Central memory CD8-positive, alpha-beta T cell (primary cell): ENCODE measurements around the gene PPIL1.

ENCODE experiments used
- ATAC-seq: fragments of 150-1000 bp; cut with Tn5 transposase; replicated peaks from 2 replicates; pipeline ENCODE4 v1.10.0; 2022; ENCODE audit warnings: mild to moderate bottlenecking, moderate FRiP score, moderate number of reproducible peaks; ENCODE audit not compliant: poor library complexity, severe bottlenecking; ENCODE audit errors: extremely low read depth
- DNase-seq, 2 donors: peaks; one replicate each; pipeline ENCODE4 v3.0.0; 2021; ENCODE audit warnings: low spot score in 2 of 2
- H3K27ac Mint-ChIP-seq: one replicate; pipeline ENCODE4 v1.8.0; 2022; ENCODE audit warnings: low read depth, mild to moderate bottlenecking, moderate library complexity, mixed read lengths
- H3K27me3 Mint-ChIP-seq: one replicate; pipeline ENCODE4 v1.8.0; 2022; ENCODE audit warnings: mixed read lengths
- H3K36me3 Mint-ChIP-seq: one replicate; pipeline ENCODE4 v1.8.0; 2022; ENCODE audit warnings: mild to moderate bottlenecking, moderate library complexity, mixed read lengths; ENCODE audit not compliant: insufficient read depth
- H3K4me1 Mint-ChIP-seq: one replicate; pipeline ENCODE4 v1.8.0; 2022; ENCODE audit warnings: mixed read lengths
- H3K4me3 Mint-ChIP-seq: one replicate; pipeline ENCODE4 v1.8.0; 2022; ENCODE audit warnings: mild to moderate bottlenecking, moderate library complexity, mixed read lengths
- H3K9me3 Mint-ChIP-seq: one replicate; pipeline ENCODE4 v1.8.0; 2022; ENCODE audit warnings: mixed read lengths

PPIL1 gene

GRCh38 chr6:36860126-36860525 is 14.5 kb downstream of the PPIL1 start:
- no peak for DNase-seq
- H3K4me3 Mint-ChIP-seq = no peak overlapping the region
- no peaks in the 10 kb centered on the region for H3K9me3 Mint-ChIP-seq
- ATAC-seq = no peak
- H3K4me1 Mint-ChIP-seq = peaks cover 21% of the 10 kb centered on the region
- H3K27me3 Mint-ChIP-seq = no peaks in the 10 kb centered on the region
- peaks cover 20% of the 10 kb centered on the region for H3K36me3 Mint-ChIP-seq
- H3K27ac Mint-ChIP-seq = no peak overlapping the region

- Mint-ChIP-seq H3K36me3 (peaks cover 16% of the 10 kb centered on the region), H3K4me1 (peaks cover 9% of the 10 kb centered on the region), H3K27me3 (no peaks in the 10 kb centered on the region), H3K27ac (no peak overlapping the region), H3K9me3 (no peaks in the 10 kb centered on the region), H3K4me3 (no peak overlapping the region)
- ATAC-seq (no peak), DNase-seq (no peak)
These were observed 16.1 kb downstream of the PPIL1 start for GRCh38 chr6:36858407-36858981.

- H3K4me1 Mint-ChIP-seq = no peaks in the 10 kb centered on the region
- ATAC-seq (no peak), DNase-seq (no peak)
- H3K36me3 Mint-ChIP-seq = peaks cover 16% of the 10 kb centered on the region
- H3K27ac Mint-ChIP-seq = no peak overlapping the region
- H3K9me3 Mint-ChIP-seq = no peaks in the 10 kb centered on the region
- H3K4me3 Mint-ChIP-seq = no peak overlapping the region
- no peaks in the 10 kb centered on the region for H3K27me3 Mint-ChIP-seq
These were observed 17.3 kb downstream of the PPIL1 start for GRCh38 chr6:36857325-36857724.

GRCh38 chr6:36856277-36856676 is 18.3 kb downstream of the PPIL1 start:
- Mint-ChIP-seq H3K9me3 (no peaks in the 10 kb centered on the region), H3K27ac (no peak overlapping the region), H3K4me3 (no peak overlapping the region), H3K27me3 (no peaks in the 10 kb centered on the region), H3K36me3 (peaks cover 17% of the 10 kb centered on the region), H3K4me1 (no peaks in the 10 kb centered on the region)
- DNase-seq = no peak
- ATAC-seq = no peak

- Mint-ChIP-seq H3K27me3 (no peaks in the 10 kb centered on the region), H3K4me3 (no peak overlapping the region), H3K4me1 (no peaks in the 10 kb centered on the region), H3K36me3 (peaks cover 18% of the 10 kb centered on the region), H3K27ac (no peak overlapping the region), H3K9me3 (no peaks in the 10 kb centered on the region)
- no peak for DNase-seq
- ATAC-seq = no peak
These were observed 18.9 kb downstream of the PPIL1 start for GRCh38 chr6:36855750-36856149.

GRCh38 chr6:36853325-36853724 is 21.3 kb downstream of the PPIL1 start:
- Mint-ChIP-seq H3K4me3 (no peak overlapping the region), H3K27ac (no peak overlapping the region), H3K9me3 (no peaks in the 10 kb centered on the region), H3K27me3 (no peaks in the 10 kb centered on the region), H3K4me1 (no peaks in the 10 kb centered on the region), H3K36me3 (peaks cover 15% of the 10 kb centered on the region)
- no peak for ATAC-seq
- DNase-seq = no peak

GRCh38 chr6:36852481-36853147 is 22.0 kb downstream of the PPIL1 start:
- ATAC-seq = no peak
- no peak overlapping the region for H3K4me3 Mint-ChIP-seq
- no peaks in the 10 kb centered on the region for H3K4me1 Mint-ChIP-seq
- H3K36me3 Mint-ChIP-seq = peaks cover 15% of the 10 kb centered on the region
- H3K27ac Mint-ChIP-seq = no peak overlapping the region
- no peak for DNase-seq
- no peaks in the 10 kb centered on the region for H3K27me3 Mint-ChIP-seq
- no peaks in the 10 kb centered on the region for H3K9me3 Mint-ChIP-seq

- Mint-ChIP-seq H3K27ac (no peak overlapping the region), H3K4me1 (no peaks in the 10 kb centered on the region)
- no peak for DNase-seq
These were observed 23.0 kb downstream of the PPIL1 start for GRCh38 chr6:36851626-36852025.

GRCh38 chr6:36851149-36851614 is 23.4 kb downstream of the PPIL1 start:
- no peak overlapping the region for H3K27ac Mint-ChIP-seq

More at GRCh38 chr6:36851626-36852025, 23.0 kb downstream of the PPIL1 start:
- Mint-ChIP-seq H3K36me3 (peaks cover 15% of the 10 kb centered on the region), H3K4me3 (no peak overlapping the region), H3K27me3 (no peaks in the 10 kb centered on the region), H3K9me3 (no peaks in the 10 kb centered on the region)
- ATAC-seq = no peak

GRCh38 chr6:36850021-36850420 is 24.6 kb downstream of the PPIL1 start:
- Mint-ChIP-seq H3K27me3 (no peaks in the 10 kb centered on the region), H3K4me3 (no peak overlapping the region), H3K36me3 (peaks cover 13% of the 10 kb centered on the region), H3K27ac (no peak overlapping the region), H3K4me1 (no peaks in the 10 kb centered on the region), H3K9me3 (no peaks in the 10 kb centered on the region)
- no peak for DNase-seq
- ATAC-seq = no peak

More at GRCh38 chr6:36851149-36851614, 23.4 kb downstream of the PPIL1 start:
- DNase-seq (peak in 1 of 2 donors; percentile 18), ATAC-seq (no peak)
- Mint-ChIP-seq H3K9me3 (no peaks in the 10 kb centered on the region), H3K27me3 (no peaks in the 10 kb centered on the region), H3K36me3 (peaks cover 15% of the 10 kb centered on the region), H3K4me3 (no peak overlapping the region), H3K4me1 (no peaks in the 10 kb centered on the region)

GRCh38 chr6:36848658-36849441 is 25.8 kb downstream of the PPIL1 start:
- peaks cover 11% of the 10 kb centered on the region for H3K36me3 Mint-ChIP-seq
- H3K27me3 Mint-ChIP-seq = no peaks in the 10 kb centered on the region
- no peak for DNase-seq
- no peaks in the 10 kb centered on the region for H3K9me3 Mint-ChIP-seq
- no peaks in the 10 kb centered on the region for H3K4me1 Mint-ChIP-seq
- no peak overlapping the region for H3K27ac Mint-ChIP-seq
- ATAC-seq = no peak
- no peak overlapping the region for H3K4me3 Mint-ChIP-seq

GRCh38 chr6:36847991-36848390 is 26.6 kb downstream of the PPIL1 start:
- Mint-ChIP-seq H3K4me3 (no peak overlapping the region), H3K4me1 (no peaks in the 10 kb centered on the region), H3K9me3 (no peaks in the 10 kb centered on the region), H3K27ac (no peak overlapping the region), H3K27me3 (no peaks in the 10 kb centered on the region), H3K36me3 (peaks cover 11% of the 10 kb centered on the region)
- ATAC-seq (no peak), DNase-seq (no peak)

GRCh38 chr6:36847152-36847551 is 27.5 kb downstream of the PPIL1 start:
- H3K27me3 Mint-ChIP-seq = no peaks in the 10 kb centered on the region
- H3K4me3 Mint-ChIP-seq = no peak overlapping the region
- peaks cover 6% of the 10 kb centered on the region for H3K36me3 Mint-ChIP-seq
- H3K27ac Mint-ChIP-seq = no peak overlapping the region
- no peaks in the 10 kb centered on the region for H3K4me1 Mint-ChIP-seq
- DNase-seq = no peak
- H3K9me3 Mint-ChIP-seq = no peaks in the 10 kb centered on the region
- ATAC-seq = no peak
